ENCODE data around the gene DDX23. TPM values are rescaled to one million over a fixed set of nuclear protein-coding genes. Genes with fewer than 3 reads are reported as not detected.

The DDX23 gene
- total RNA-seq, 1 experiment from 2014 or later = 130 TPM

DNA sequence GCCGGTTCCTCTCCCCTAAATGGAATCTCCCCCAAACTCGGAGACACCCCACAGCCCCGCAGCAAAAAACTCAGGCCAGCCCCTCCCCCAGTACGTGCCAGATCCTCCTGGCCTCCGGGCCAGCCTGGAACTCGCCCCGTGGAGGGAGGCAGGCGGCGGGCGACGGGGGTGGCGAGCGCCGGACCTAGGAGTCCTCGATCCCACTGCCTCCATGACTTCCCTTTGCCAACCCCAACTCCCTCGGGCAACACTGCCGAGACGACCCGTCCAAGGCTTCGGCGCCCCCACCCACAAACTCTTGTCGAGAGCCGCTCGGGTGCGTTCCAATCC is 63.5 kb downstream of the DDX23 start:
- ATAC-seq = peak; percentile 72
- Histone ChIP-seq H3K27ac (ENCODE audit: low read length) (peak overlapping the region; percentile 70), H3K4me1 (ENCODE audit: control insufficient read depth, insufficient read depth, low read length) (peaks cover 3% of the 10 kb centered on the region), H3K9me3 (ENCODE audit: control insufficient read depth, insufficient read depth, low read depth, low read length) (no peaks in the 10 kb centered on the region), H3K36me3 (ENCODE audit: control insufficient read depth, insufficient read depth, low read length) (peaks cover 2% of the 10 kb centered on the region; the same call in 1 of the 2 replicates), H3K4me3 (ENCODE audit: low read depth in 2 of 2, low read length in 2 of 2) (peak overlapping the region; percentile 61 to 70), H3K27me3 (ENCODE audit: control insufficient read depth, insufficient read depth, low read length) (no peaks in the 10 kb centered on the region)
- intact Hi-C loops (cut with micrococcal nuclease; ENCODE audit: unreplicated experiment) = no loop called here
- no TSS peak for BruUV-seq (replicated peaks)
- no peak for DNase-seq (ENCODE audit: low read depth, low spot score)
- POLR2A ChIA-PET = interaction anchor here (0.8 kb wide), 1 partner anchor 751 kb away, joined by 3 read pairs; no protein-coding TSS in a partner anchor
- CTCF ChIA-PET = no interaction called here
- TF ChIP-seq TCF7L2 (IDR thresholded peaks at IDR 0.05; ENCODE audit: low read depth, low read length) (no peak), POLR2AphosphoS5 (IDR thresholded peaks at IDR 0.05; ENCODE audit: low read depth, low read length) (no peak), SIN3A (IDR thresholded peaks at IDR 0.05; ENCODE audit: borderline replicate concordance, insufficient read depth, low read depth, low read length) (no peak)
- TF ChIP-seq, protein P1, sequence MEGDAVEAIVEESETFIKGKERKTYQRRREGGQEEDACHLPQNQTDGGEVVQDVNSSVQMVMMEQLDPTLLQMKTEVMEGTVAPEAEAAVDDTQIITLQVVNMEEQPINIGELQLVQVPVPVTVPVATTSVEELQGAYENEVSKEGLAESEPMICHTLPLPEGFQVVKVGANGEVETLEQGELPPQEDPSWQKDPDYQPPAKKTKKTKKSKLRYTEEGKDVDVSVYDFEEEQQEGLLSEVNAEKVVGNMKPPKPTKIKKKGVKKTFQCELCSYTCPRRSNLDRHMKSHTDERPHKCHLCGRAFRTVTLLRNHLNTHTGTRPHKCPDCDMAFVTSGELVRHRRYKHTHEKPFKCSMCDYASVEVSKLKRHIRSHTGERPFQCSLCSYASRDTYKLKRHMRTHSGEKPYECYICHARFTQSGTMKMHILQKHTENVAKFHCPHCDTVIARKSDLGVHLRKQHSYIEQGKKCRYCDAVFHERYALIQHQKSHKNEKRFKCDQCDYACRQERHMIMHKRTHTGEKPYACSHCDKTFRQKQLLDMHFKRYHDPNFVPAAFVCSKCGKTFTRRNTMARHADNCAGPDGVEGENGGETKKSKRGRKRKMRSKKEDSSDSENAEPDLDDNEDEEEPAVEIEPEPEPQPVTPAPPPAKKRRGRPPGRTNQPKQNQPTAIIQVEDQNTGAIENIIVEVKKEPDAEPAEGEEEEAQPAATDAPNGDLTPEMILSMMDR (IDR thresholded peaks at IDR 0.05) = no peak
- TF ChIP-seq, protein P2, sequence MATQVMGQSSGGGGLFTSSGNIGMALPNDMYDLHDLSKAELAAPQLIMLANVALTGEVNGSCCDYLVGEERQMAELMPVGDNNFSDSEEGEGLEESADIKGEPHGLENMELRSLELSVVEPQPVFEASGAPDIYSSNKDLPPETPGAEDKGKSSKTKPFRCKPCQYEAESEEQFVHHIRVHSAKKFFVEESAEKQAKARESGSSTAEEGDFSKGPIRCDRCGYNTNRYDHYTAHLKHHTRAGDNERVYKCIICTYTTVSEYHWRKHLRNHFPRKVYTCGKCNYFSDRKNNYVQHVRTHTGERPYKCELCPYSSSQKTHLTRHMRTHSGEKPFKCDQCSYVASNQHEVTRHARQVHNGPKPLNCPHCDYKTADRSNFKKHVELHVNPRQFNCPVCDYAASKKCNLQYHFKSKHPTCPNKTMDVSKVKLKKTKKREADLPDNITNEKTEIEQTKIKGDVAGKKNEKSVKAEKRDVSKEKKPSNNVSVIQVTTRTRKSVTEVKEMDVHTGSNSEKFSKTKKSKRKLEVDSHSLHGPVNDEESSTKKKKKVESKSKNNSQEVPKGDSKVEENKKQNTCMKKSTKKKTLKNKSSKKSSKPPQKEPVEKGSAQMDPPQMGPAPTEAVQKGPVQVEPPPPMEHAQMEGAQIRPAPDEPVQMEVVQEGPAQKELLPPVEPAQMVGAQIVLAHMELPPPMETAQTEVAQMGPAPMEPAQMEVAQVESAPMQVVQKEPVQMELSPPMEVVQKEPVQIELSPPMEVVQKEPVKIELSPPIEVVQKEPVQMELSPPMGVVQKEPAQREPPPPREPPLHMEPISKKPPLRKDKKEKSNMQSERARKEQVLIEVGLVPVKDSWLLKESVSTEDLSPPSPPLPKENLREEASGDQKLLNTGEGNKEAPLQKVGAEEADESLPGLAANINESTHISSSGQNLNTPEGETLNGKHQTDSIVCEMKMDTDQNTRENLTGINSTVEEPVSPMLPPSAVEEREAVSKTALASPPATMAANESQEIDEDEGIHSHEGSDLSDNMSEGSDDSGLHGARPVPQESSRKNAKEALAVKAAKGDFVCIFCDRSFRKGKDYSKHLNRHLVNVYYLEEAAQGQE (IDR thresholded peaks at IDR 0.05; ENCODE audit: insufficient read depth in 1 of 2, low read depth in 2 of 2, low read length in 1 of 2) = no peak
- in situ Hi-C loops (cut with HindIII; ENCODE audit: low pct_unique_long_range_greater_than_20kb, low sequenced_read_pairs) = no loop called here

DNA sequence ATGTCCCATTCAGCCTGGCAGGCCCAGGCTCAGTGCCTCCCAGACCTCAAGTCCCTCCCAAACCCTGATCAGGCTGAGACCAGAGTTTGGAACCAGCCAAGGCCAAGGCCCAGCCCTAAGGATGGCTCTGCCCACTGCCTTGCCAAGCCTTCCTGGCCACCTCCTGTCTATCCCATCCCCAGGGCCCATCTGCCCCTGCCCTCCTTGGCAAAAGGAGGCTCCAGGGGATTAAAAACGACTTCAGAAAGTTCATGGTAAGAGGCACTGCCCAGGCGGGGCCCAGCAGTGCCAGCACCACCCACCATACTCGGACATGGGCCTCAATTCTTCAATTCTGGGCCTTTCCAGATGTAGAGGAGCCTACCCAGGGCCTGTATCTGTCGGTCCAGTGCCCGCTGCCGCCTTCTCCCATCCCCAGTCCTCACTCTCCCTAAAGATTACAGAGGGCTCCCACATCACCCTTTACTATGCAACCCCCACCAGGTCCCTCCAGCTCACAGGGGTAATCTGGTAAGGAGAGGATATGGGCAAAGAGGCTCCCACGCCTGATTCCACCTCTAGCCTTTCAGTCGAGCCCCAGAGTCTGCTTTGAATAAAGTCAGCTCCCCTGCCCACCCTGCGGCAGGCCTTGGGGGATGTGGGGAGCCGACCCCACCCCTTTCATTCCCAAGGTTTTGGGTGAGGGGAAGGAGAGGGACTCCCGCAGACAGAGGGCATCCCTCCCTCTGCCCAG is 64.0 kb downstream of the DDX23 start:
- no TSS peak for BruUV-seq (replicated peaks)
- peaks cover 3% of the 10 kb centered on the region for H3K4me1 ChIP-seq (ENCODE audit: control insufficient read depth, insufficient read depth, low read length)
- H3K4me3 ChIP-seq (ENCODE audit: low read depth in 2 of 2, low read length in 2 of 2) = peak overlapping the region; percentile 61 to 70
- peaks cover 2% of the 10 kb centered on the region; the same call in 1 of the 2 replicates for H3K36me3 ChIP-seq (ENCODE audit: control insufficient read depth, insufficient read depth, low read length)
- intact Hi-C loops (cut with micrococcal nuclease; ENCODE audit: unreplicated experiment) = no loop called here
- ATAC-seq (peak; percentile 40), DNase-seq (ENCODE audit: low read depth, low spot score) (no peak)
- no peak for TF ChIP-seq TCF7L2 (IDR thresholded peaks at IDR 0.05; ENCODE audit: low read depth, low read length)
- TF ChIP-seq SIN3A (IDR thresholded peaks at IDR 0.05; ENCODE audit: borderline replicate concordance, insufficient read depth, low read depth, low read length) = no peak
- TF ChIP-seq, protein P1 (IDR thresholded peaks at IDR 0.05) = no peak
- TF ChIP-seq POLR2AphosphoS5 (IDR thresholded peaks at IDR 0.05; ENCODE audit: low read depth, low read length) = no peak
- TF ChIP-seq, protein P2 (IDR thresholded peaks at IDR 0.05; ENCODE audit: insufficient read depth in 1 of 2, low read depth in 2 of 2, low read length in 1 of 2) = no peak
- ChIA-PET POLR2A (interaction anchor here (0.6 to 0.8 kb wide), 2 partner anchors 15 to 752 kb away, joined by 3 to 6 read pairs; no protein-coding TSS in a partner anchor), CTCF (no interaction called here)
- no peaks in the 10 kb centered on the region for H3K9me3 ChIP-seq (ENCODE audit: control insufficient read depth, insufficient read depth, low read depth, low read length)
- in situ Hi-C loops (cut with HindIII; ENCODE audit: low pct_unique_long_range_greater_than_20kb, low sequenced_read_pairs) = no loop called here
- H3K27me3 ChIP-seq (ENCODE audit: control insufficient read depth, insufficient read depth, low read length) = no peaks in the 10 kb centered on the region
- peak overlapping the region; percentile 70 for H3K27ac ChIP-seq (ENCODE audit: low read length)
